Dedifferentiated amniotic fluid mesenchymal stem cell (primary cell): ENCODE results near the gene PTER.

Experiments
- DNase-seq: peaks from one replicate; pipeline ENCODE4 v3.0.0-alpha.2; 2016; ENCODE audit errors: extremely low spot score

PTER gene

GRCh38 chr10:16436758-16437539, at the start of gene PTER:
TSS of gene PTER (plus strand) at chr10:16437010. CDS start at chr10:16484385, 47,375 bp downstream.
- DNase-seq = peak; percentile 54

GRCh38 chr10:16392531-16393069, 44.2 kb upstream of the PTER start:
- DNase-seq = no peak

GRCh38 chr10:16393271-16393858, 43.4 kb upstream of the PTER start:
- DNase-seq = no peak

- no peak for DNase-seq
These were observed 35.4 kb upstream of the PTER start for GRCh38 chr10:16401416-16401815.

- DNase-seq = no peak
These were observed 28.4 kb upstream of the PTER start for GRCh38 chr10:16408379-16408778.

GRCh38 chr10:16417341-16417740, 19.5 kb upstream of the PTER start:
- DNase-seq = no peak

- DNase-seq = no peak
These were observed 13.2 kb upstream of the PTER start for GRCh38 chr10:16423599-16423998.

- no peak for DNase-seq
These were observed 11.4 kb upstream of the PTER start for GRCh38 chr10:16425449-16425848.

GRCh38 chr10:16429539-16429938, 7.3 kb upstream of the PTER start:
- DNase-seq = no peak

- no peak for DNase-seq
These were observed 448 bp upstream of the PTER start for GRCh38 chr10:16436367-16436757.

- no peak for DNase-seq
These were observed 707 bp downstream of the PTER start for GRCh38 chr10:16437540-16437894.

- DNase-seq = no peak
These were observed 2.5 kb downstream of the PTER start for GRCh38 chr10:16439295-16439694.

GRCh38 chr10:16440396-16441133, 3.8 kb downstream of the PTER start:
- no peak for DNase-seq

GRCh38 chr10:16441173-16441840, 4.5 kb downstream of the PTER start:
- no peak for DNase-seq

- no peak for DNase-seq
These were observed 6.1 kb downstream of the PTER start for GRCh38 chr10:16442914-16443313.

- DNase-seq = no peak
These were observed 9.1 kb downstream of the PTER start for GRCh38 chr10:16445770-16446469.

GRCh38 chr10:16449454-16449853, 12.6 kb downstream of the PTER start:
- DNase-seq = no peak

- DNase-seq = no peak
These were observed 21.6 kb downstream of the PTER start for GRCh38 chr10:16458166-16458955.

- DNase-seq = no peak
These were observed 22.7 kb downstream of the PTER start for GRCh38 chr10:16459423-16459939.

GRCh38 chr10:16466001-16466400, 29.2 kb downstream of the PTER start:
- no peak for DNase-seq
